Activated T-helper 1 cell treated with anti-CD3 and anti-CD28 coated beads, Interleukin-12 subunit alpha, Interleukin-12 subunit beta, Interleukin-2, Interleukin-4 antibody, amounts not matched to agents 30 ng/mL and 10 ng/mL and 1 ng/mL, durations not matched to agents 14 hours and 24 hours and 36 hours (primary cell): Measurements from ENCODE around the gene CPB2. TPM values are rescaled to one million over a fixed set of nuclear protein-coding genes. Genes with fewer than 3 reads are reported as not detected.

Experiments used
- DNase-seq: peaks from one replicate; pipeline ENCODE4 v3.0.0; 2021; ENCODE audit warnings: low spot score
- H3K27ac Mint-ChIP-seq: one replicate; pipeline ENCODE4 v1.8.0; 2021; ENCODE audit warnings: mild to moderate bottlenecking, mixed read lengths
- H3K27me3 Mint-ChIP-seq: one replicate; pipeline ENCODE4 v1.8.0; 2022; ENCODE audit warnings: mild to moderate bottlenecking, moderate library complexity, mixed read lengths; ENCODE audit not compliant: insufficient read depth
- H3K36me3 Mint-ChIP-seq: one replicate; pipeline ENCODE4 v1.8.0; 2021; ENCODE audit warnings: low read depth, mixed read lengths
- H3K4me1 Mint-ChIP-seq: one replicate; pipeline ENCODE4 v1.8.0; 2021; ENCODE audit warnings: low read depth, mixed read lengths
- H3K4me3 Mint-ChIP-seq: one replicate; pipeline ENCODE4 v1.8.0; 2021; ENCODE audit warnings: mild to moderate bottlenecking, moderate library complexity, mixed read lengths
- H3K9me3 Mint-ChIP-seq: one replicate; pipeline ENCODE4 v1.8.0; 2021; ENCODE audit warnings: mixed read lengths
- intact Hi-C: fragments of 100-400 bp; cut with micrococcal nuclease; formaldehyde crosslinking; loops from one replicate; pipeline ENCODE4 v1.15.1; 2024
- total RNA-seq: library from RNA; stranded (reverse); gene quantifications from 2 replicates; pipeline ENCODE4 v1.2.3, GENCODE V29; 2022

CPB2 gene
- total RNA-seq, 1 donor from 2014 or later, result not detected

DNA sequence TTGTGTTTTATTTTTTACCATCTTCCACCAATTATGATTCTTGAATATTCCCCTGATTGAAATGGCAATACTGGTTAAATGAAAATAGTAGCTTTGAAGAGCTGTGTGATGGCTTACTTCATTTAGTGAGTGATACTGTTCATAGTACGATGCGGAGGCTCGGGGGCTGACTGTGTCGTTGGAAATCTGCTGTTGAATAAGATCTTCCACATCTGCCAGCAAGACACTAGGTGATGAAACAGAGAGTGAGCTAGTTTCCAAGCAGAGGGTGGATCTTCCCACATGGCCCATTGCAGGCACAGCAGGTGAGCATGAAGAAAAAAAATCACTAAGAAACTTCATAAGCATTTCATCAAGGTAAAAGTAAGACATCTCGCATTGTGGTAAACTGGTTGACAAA, 22.5 kb downstream of the CPB2 start:
- no peaks in the 10 kb centered on the region for H3K36me3 Mint-ChIP-seq
- DNase-seq, result no peak
- H3K27me3 Mint-ChIP-seq, result peaks cover 6% of the 10 kb centered on the region
- H3K9me3 Mint-ChIP-seq, result no peaks in the 10 kb centered on the region
- intact Hi-C loops, result no loop called here
- no peak overlapping the region for H3K4me3 Mint-ChIP-seq
- no peak overlapping the region for H3K27ac Mint-ChIP-seq
- H3K4me1 Mint-ChIP-seq, result no peaks in the 10 kb centered on the region

DNA sequence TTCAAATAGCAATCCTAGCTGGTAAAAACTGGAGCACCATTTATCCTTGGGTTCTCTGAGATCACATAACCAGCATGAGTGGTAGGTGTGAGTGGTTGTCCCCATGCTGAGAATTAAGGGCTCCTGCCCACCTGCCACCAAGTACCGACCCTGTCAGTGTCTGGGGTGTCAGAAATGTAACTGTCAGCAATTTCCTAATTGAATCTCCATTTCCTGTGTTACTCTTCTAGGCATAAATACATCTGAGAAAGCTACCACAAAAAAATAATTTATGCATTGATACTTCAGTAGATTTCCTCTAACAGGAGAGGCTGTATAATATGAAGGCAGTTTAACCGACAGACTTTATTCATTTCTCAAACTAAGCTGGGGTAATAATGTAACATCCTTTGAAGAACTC, 25.1 kb downstream of the CPB2 start:
- intact Hi-C loops, result no loop called here
- H3K4me1 Mint-ChIP-seq, result no peaks in the 10 kb centered on the region
- DNase-seq, result no peak
- H3K36me3 Mint-ChIP-seq, result no peaks in the 10 kb centered on the region
- H3K4me3 Mint-ChIP-seq, result no peak overlapping the region
- peaks cover 14% of the 10 kb centered on the region for H3K27me3 Mint-ChIP-seq
- H3K27ac Mint-ChIP-seq, result no peak overlapping the region
- no peaks in the 10 kb centered on the region for H3K9me3 Mint-ChIP-seq

DNA sequence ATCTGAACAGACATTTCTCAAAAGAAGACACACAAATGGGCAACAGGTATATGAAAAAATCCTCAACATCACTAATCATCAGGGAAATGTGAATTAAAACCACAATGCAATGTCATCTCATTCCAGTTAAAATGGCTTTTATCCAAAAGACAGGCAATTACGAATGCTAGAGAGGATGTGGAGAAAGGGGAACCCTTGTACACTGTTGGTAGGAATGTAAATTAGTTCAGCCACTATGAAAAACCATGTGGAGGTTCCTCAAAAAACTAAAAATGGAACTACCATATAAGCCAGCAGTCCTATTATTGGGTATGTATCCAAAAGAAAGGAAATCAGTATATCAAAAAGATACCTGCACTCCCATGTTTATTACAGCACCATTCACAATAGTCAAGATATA, 27.6 kb downstream of the CPB2 start:
- Mint-ChIP-seq H3K4me1 (no peaks in the 10 kb centered on the region), H3K36me3 (no peaks in the 10 kb centered on the region), H3K27me3 (peaks cover 14% of the 10 kb centered on the region), H3K4me3 (no peak overlapping the region), H3K27ac (no peak overlapping the region), H3K9me3 (no peaks in the 10 kb centered on the region)
- no peak for DNase-seq
- intact Hi-C loops, result no loop called here

DNA sequence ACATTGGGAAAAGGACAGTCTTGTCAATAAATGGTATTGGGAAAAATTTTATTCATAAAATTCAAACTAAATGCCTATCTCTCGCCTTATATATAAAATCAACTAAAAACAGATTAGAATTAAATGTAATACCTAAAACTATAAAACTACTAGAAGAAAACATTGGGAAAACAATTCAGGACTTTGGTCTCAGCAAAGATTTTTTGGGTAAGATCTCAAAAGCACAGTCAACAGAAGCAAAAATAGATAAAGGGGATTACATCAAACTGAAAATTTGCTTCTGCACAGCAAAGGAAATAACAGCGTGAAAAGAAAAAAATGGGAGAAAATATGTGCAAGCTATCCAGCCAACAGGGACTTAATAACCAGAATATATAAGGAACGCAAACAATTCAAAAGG, 28.0 kb downstream of the CPB2 start:
- Mint-ChIP-seq H3K27ac (no peak overlapping the region), H3K9me3 (no peaks in the 10 kb centered on the region), H3K36me3 (no peaks in the 10 kb centered on the region), H3K27me3 (peaks cover 14% of the 10 kb centered on the region), H3K4me3 (no peak overlapping the region), H3K4me1 (no peaks in the 10 kb centered on the region)
- no peak for DNase-seq
- intact Hi-C loops, result no loop called here

DNA sequence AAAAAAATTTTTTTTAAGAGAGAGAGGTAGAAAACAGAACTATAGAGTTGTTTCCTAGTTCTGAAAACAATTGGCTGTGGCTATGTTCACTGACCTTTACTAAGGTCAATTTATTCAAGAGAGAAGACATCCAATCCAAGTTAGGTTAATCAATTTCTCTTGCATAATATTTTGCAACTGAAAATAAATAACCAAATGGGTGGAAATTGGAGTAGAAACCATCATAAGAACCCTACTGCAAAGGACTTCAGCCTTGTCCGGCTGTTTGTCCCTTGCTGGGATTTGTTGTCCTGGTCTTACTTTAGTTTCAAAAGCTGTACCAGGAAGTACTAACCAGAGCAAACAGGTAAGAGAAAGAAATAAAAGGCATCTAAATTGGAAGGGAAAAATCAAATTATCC, 29.0 kb downstream of the CPB2 start:
- Mint-ChIP-seq H3K27me3 (peaks cover 14% of the 10 kb centered on the region), H3K9me3 (no peaks in the 10 kb centered on the region), H3K27ac (no peak overlapping the region), H3K36me3 (no peaks in the 10 kb centered on the region), H3K4me3 (no peak overlapping the region), H3K4me1 (no peaks in the 10 kb centered on the region)
- intact Hi-C loops, result no loop called here
- DNase-seq, result no peak

DNA sequence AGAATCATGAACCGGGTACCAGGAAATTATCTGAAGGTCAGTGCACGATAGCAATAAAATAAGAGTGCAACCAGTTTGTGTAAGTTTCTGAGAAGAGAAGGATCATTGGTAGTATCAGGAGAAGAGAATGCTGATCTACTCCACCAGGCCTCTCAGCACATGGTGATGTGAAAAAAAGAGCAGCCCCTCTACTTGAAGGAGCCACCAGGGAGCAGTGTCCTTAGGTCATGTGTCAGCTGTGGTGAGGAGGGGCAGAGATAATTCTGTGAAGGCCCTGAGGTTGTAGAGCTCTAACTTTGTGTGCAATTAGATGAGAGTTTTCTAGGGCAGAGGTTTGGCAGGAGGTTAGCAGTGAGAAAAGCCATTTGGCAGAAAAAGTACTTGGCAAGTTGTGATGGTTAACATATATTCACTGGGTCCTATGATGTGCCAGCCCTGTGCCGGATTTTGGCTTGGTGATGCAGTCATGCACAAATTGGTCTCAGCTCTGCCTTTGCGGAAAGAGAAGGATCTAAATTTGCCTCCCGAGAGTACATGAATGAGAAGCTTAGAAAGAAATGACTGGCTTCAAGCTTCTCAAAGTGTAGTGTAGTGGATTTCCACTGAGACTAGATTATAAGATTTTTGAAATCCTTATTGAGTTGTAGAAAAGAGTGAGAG, 33.1 kb downstream of the CPB2 start:
- Mint-ChIP-seq H3K27ac (no peak overlapping the region), H3K36me3 (no peaks in the 10 kb centered on the region), H3K9me3 (no peaks in the 10 kb centered on the region), H3K27me3 (peaks cover 7% of the 10 kb centered on the region), H3K4me1 (no peaks in the 10 kb centered on the region), H3K4me3 (no peak overlapping the region)
- no peak for DNase-seq
- intact Hi-C loops, result no loop called here

DNA sequence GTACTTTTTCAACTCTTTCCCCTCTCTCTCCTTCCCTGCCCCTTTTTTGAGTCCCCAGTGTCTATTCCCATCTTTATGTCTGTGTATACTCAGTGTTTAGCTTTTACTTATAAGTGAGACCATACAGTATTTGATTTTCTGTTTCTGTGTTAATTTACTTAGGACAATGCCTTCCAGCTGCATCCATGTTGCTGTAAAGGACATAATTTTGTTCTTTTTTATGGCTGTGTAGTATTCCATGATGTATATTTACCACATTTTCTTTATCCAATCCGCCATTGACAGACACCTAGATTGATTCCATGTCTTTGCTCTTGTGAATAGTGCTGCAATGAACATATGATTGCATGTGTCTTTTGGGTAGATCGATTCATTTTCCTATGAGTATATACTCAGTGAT, 41.5 kb downstream of the CPB2 start:
- no peaks in the 10 kb centered on the region for H3K9me3 Mint-ChIP-seq
- intact Hi-C loops, result no loop called here
- DNase-seq, result no peak
- no peaks in the 10 kb centered on the region for H3K36me3 Mint-ChIP-seq
- no peak overlapping the region for H3K4me3 Mint-ChIP-seq
- H3K4me1 Mint-ChIP-seq, result no peaks in the 10 kb centered on the region
- H3K27me3 Mint-ChIP-seq, result peaks cover 4% of the 10 kb centered on the region
- no peak overlapping the region for H3K27ac Mint-ChIP-seq

DNA sequence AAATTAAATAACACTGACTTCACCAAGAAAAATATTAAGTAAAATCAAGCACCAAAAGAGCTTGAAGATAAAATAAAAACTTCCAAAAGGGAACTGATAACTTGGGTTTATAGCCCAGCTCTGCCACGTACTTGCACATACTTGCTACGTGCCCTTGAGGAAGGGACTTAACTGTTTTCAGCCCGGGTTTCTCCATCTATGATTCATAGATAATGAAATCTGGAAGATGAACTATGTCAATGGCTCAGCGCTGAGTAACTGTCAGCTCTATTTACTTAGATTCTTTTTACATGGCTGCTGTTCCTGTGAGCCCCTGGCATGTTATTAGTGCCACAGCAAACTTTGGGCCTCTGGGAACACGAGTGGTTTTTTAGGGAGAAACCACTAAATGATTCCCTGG, 42.6 kb downstream of the CPB2 start:
- DNase-seq, result no peak
- Mint-ChIP-seq H3K4me3 (no peak overlapping the region), H3K27ac (no peak overlapping the region), H3K9me3 (no peaks in the 10 kb centered on the region), H3K27me3 (peaks cover 4% of the 10 kb centered on the region), H3K4me1 (no peaks in the 10 kb centered on the region), H3K36me3 (no peaks in the 10 kb centered on the region)
- intact Hi-C loops, result no loop called here

DNA sequence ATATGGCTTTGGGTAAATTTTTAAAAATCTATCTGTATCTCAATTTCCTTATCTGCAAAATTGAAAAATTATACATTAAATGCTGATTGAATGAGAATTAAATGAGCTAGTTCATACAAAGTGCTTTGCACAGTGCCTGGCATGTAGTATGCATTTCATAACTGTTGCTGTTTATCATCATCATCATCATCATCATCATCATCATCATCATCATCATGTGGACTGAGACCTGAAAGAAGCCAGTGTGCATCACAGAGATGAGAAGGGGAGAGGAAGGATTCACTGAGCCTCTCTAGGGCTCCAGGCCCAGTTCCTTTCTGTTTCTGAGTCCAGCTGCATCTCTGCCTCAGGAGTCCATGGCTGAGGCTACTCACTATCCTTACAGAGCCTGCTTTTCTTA, 45.4 kb downstream of the CPB2 start:
- Mint-ChIP-seq H3K27ac (no peak overlapping the region), H3K4me3 (no peak overlapping the region), H3K4me1 (no peaks in the 10 kb centered on the region), H3K36me3 (peaks cover 1% of the 10 kb centered on the region), H3K9me3 (no peaks in the 10 kb centered on the region), H3K27me3 (peaks cover 6% of the 10 kb centered on the region)
- no peak for DNase-seq
- intact Hi-C loops, result loop anchor here (10.0 kb wide), 1 partner anchor 495 kb away; the partner anchor contains the start of gene LRCH1

DNA sequence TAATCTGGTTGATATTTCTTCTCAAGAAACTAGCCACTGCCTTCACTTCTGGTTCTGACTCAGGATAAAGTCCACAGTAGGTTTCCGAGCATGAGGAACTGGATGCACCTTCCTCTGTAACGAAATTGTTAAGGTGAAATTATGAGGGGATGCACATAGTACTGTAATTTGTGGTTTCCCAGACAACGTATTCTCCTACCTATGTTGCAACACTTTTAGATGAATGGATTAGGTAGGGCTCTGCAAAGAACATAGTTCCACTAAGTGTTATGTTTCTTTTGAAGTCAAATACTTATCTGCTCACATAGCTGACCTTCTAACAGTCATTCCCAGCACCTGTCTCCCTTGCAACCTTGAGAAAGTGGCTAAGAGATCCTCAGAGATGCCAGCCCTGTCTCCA, 46.6 kb downstream of the CPB2 start:
- Mint-ChIP-seq H3K36me3 (peaks cover 1% of the 10 kb centered on the region), H3K4me3 (no peak overlapping the region), H3K9me3 (no peaks in the 10 kb centered on the region), H3K4me1 (peaks cover 6% of the 10 kb centered on the region), H3K27ac (no peak overlapping the region), H3K27me3 (peaks cover 13% of the 10 kb centered on the region)
- intact Hi-C loops, result loop anchor here (10.0 kb wide), 1 partner anchor 497 kb away; the partner anchor contains the start of gene LRCH1
- no peak for DNase-seq

DNA sequence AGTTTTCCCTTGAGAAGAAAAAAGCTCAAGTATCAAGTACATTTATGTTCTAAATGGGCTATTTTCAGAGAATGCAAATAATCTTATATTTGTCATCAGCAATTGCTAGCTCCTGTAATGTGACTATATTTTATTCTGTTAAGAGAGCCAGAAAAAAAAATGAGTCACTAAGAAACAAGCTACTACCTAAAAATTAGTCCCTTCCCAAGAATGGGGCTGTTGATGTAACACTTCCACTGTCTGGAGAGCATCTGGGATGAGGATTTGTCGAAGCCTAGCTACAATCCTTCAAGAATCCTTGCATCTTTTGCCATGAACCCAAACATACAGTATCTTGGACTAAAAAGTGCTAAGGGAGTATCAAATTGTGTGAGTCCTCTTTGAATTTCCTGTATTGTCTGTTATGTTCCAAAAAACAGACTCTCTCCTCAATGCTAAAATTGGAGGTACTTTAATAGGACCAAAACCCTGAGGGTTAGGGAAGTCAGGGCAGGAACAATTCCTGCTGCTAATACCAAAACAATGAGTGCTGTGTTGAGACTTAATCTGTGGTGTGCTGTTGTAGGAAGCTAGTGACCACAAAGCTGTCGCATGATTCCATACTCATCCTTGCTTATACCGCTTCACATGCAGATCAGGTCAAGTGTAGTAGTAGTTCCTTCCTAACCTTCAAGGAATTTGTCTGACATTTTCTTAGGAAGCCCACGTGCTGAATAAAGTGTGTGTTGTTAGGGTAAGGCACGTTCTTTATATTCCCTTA, 47.4 kb downstream of the CPB2 start:
- intact Hi-C loops, result loop anchor here (10.0 kb wide), 1 partner anchor 497 kb away; the partner anchor contains the start of gene LRCH1
- no peak for DNase-seq
- no peaks in the 10 kb centered on the region for H3K9me3 Mint-ChIP-seq
- H3K4me1 Mint-ChIP-seq, result peaks cover 12% of the 10 kb centered on the region
- peaks cover 1% of the 10 kb centered on the region for H3K36me3 Mint-ChIP-seq
- H3K4me3 Mint-ChIP-seq, result no peak overlapping the region
- H3K27me3 Mint-ChIP-seq, result peaks cover 15% of the 10 kb centered on the region
- no peak overlapping the region for H3K27ac Mint-ChIP-seq

DNA sequence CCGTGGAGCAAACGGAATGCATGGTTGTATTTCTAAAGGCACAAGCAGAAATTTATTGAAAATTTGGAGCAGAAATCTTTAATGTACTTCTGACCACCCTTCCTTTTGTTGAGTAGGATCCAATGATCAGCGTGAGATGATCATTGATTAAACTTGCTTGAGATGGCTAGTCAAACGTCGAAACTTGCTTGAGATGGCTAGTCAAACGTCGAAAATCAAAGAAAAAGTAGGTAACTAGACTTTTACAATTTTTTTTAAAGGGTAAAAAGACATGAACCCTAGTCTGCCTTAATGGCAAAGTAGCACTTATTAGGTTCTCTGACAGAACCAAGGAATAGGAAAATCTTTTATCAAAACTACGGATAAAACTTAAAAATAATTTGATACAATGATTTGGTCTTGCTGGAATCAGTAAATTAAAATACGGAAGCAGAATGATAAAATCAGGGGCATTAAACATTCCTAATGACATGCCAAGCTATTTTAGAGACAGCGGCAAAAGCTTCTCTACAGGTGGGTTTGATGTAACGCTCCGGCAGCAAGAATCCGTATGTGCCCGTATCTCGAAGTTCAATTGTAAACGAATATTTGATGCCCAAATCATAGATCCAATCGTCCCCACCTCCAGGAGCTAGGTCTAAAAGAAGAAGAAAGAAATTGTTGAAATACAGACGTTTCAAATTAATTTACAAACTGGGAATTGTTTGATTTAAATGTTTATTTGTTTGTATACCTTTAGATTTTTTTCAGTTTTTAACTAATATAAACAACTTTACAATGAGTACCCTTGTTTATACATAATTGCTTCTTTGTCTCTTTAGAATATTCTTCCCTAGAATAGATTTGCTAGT, 51.4 kb downstream of the CPB2 start:
- no peaks in the 10 kb centered on the region for H3K9me3 Mint-ChIP-seq

More for the DNA sequence above, 51.4 kb downstream of the CPB2 start:
- no peak for DNase-seq
- Mint-ChIP-seq H3K4me1 (peaks cover 35% of the 10 kb centered on the region), H3K36me3 (peaks cover 1% of the 10 kb centered on the region), H3K27ac (peak overlapping the region; percentile 63), H3K27me3 (peaks cover 15% of the 10 kb centered on the region), H3K4me3 (peak overlapping the region; percentile 93)
- intact Hi-C loops, result loop anchor here (2.0 to 10.0 kb wide), 7 partner anchors 69 to 1984 kb away; partner anchors contain the start of genes COG3, LRCH1 and NUDT15
